T-helper 17 cell (primary cell): Measurements from ENCODE around the gene TRAF3. TPM values are rescaled to one million over a fixed set of nuclear protein-coding genes. Genes with fewer than 3 reads are reported as not detected.
"Not testable (repeated sequence)": the region's sequence is repeated elsewhere in the genome, so short reads cannot be mapped to it uniquely, and the experiment has no call there.

Source experiments
- ATAC-seq: fragments of 150-1000 bp; cut with Tn5 transposase; 2 replicates; pipeline ENCODE4 v1.10.0; 2021; ENCODE audit warnings: mild to moderate bottlenecking, moderate library complexity
- DNase-seq, 3 donors: peaks; one replicate each; pipeline versions ENCODE4 v3.0.0 to v3.0.0-alpha.2; 2020 to 2021
- H3K9me3 ChIP-seq: one replicate; pipeline ENCODE4 v1.7.0; 2013; ENCODE audit warnings: low read length, mild to moderate bottlenecking; ENCODE audit not compliant: control insufficient read depth, poor library complexity, severe bottlenecking
- H3K27ac Mint-ChIP-seq: one replicate; pipeline ENCODE4 v1.8.0; 2022; ENCODE audit warnings: mild to moderate bottlenecking, moderate library complexity, mixed read lengths
- H3K27me3 Mint-ChIP-seq: one replicate; pipeline ENCODE4 v1.8.0; 2022; ENCODE audit warnings: mixed read lengths
- H3K36me3 Mint-ChIP-seq: one replicate; pipeline ENCODE4 v1.8.0; 2022; ENCODE audit warnings: low read depth, mixed read lengths
- H3K4me1 Mint-ChIP-seq: one replicate; pipeline ENCODE4 v1.8.0; 2022; ENCODE audit warnings: mild to moderate bottlenecking, mixed read lengths
- H3K4me3 Mint-ChIP-seq: one replicate; pipeline ENCODE4 v1.8.0; 2022; ENCODE audit warnings: mild to moderate bottlenecking, moderate library complexity, mixed read lengths
- total RNA-seq, 4 donors: library from RNA in 2 of 4; stranded (reverse) in 2 of 4; gene quantifications; one replicate each; pipeline ENCODE4 v1.2.3 and lab custom pipeline; 2022 to 2026

Gene TRAF3
- total RNA-seq, 2 donors from 2014 or later = 47.8 to 54.4 TPM

- Mint-ChIP-seq H3K4me1 (peaks cover 18% of the 10 kb centered on the region), H3K36me3 (peaks cover 5% of the 10 kb centered on the region), H3K27me3 (no peaks in the 10 kb centered on the region), H3K4me3 (no peak overlapping the region), H3K27ac (no peak overlapping the region)
- ATAC-seq (no peak), DNase-seq (no peak)
- H3K9me3 ChIP-seq = no peaks in the 10 kb centered on the region
These were observed 62.9 kb downstream of the TRAF3 start for GRCh38 chr14:102840115-102840514.

GRCh38 chr14:102840771-102841528 lies 63.7 kb downstream of the TRAF3 start:
- DNase-seq = no peak

GRCh38 chr14:102848830-102849525 lies 71.7 kb downstream of the TRAF3 start:
- no peaks in the 10 kb centered on the region for H3K9me3 ChIP-seq
- no peaks in the 10 kb centered on the region for H3K27me3 Mint-ChIP-seq
- no peak for DNase-seq
- H3K27ac Mint-ChIP-seq = peak overlapping the region; percentile 84
- peaks cover 16% of the 10 kb centered on the region for H3K4me1 Mint-ChIP-seq
- no peak overlapping the region for H3K4me3 Mint-ChIP-seq
- H3K36me3 Mint-ChIP-seq = peaks cover 5% of the 10 kb centered on the region
- ATAC-seq = peak; percentile 38

More at GRCh38 chr14:102840771-102841528, 63.7 kb downstream of the TRAF3 start:
- H3K4me3 Mint-ChIP-seq = peak overlapping the region; percentile 25
- H3K27me3 Mint-ChIP-seq = no peaks in the 10 kb centered on the region
- H3K27ac Mint-ChIP-seq = peak overlapping the region; percentile 67
- peaks cover 16% of the 10 kb centered on the region for H3K4me1 Mint-ChIP-seq
- H3K9me3 ChIP-seq = no peaks in the 10 kb centered on the region
- H3K36me3 Mint-ChIP-seq = peaks cover 5% of the 10 kb centered on the region
- ATAC-seq = no peak

GRCh38 chr14:102849526-102850379 lies 72.5 kb downstream of the TRAF3 start:
- no peaks in the 10 kb centered on the region for H3K27me3 Mint-ChIP-seq
- DNase-seq = no peak
- ATAC-seq = peak; percentile 39
- no peaks in the 10 kb centered on the region for H3K9me3 ChIP-seq
- peaks cover 5% of the 10 kb centered on the region for H3K36me3 Mint-ChIP-seq
- H3K4me1 Mint-ChIP-seq = peaks cover 18% of the 10 kb centered on the region
- peak overlapping the region; percentile 84 for H3K27ac Mint-ChIP-seq
- no peak overlapping the region for H3K4me3 Mint-ChIP-seq

GRCh38 chr14:102853648-102854047 lies 76.4 kb downstream of the TRAF3 start:
- no peak for ATAC-seq
- Mint-ChIP-seq H3K36me3 (peaks cover 9% of the 10 kb centered on the region), H3K27ac (no peak overlapping the region), H3K27me3 (no peaks in the 10 kb centered on the region), H3K4me3 (no peak overlapping the region), H3K4me1 (peaks cover 21% of the 10 kb centered on the region)
- no peaks in the 10 kb centered on the region for H3K9me3 ChIP-seq
- no peak for DNase-seq

GRCh38 chr14:102854091-102854703 lies 76.9 kb downstream of the TRAF3 start:
- H3K9me3 ChIP-seq = no peaks in the 10 kb centered on the region
- Mint-ChIP-seq H3K27me3 (no peaks in the 10 kb centered on the region), H3K27ac (no peak overlapping the region), H3K4me3 (no peak overlapping the region), H3K4me1 (peaks cover 18% of the 10 kb centered on the region), H3K36me3 (peaks cover 9% of the 10 kb centered on the region)
- ATAC-seq (no peak), DNase-seq (no peak)

GRCh38 chr14:102856179-102856578 lies 78.9 kb downstream of the TRAF3 start:
- peaks cover 11% of the 10 kb centered on the region for H3K36me3 Mint-ChIP-seq

GRCh38 chr14:102857444-102857843 lies 80.2 kb downstream of the TRAF3 start:
- Mint-ChIP-seq H3K4me1 (peaks cover 10% of the 10 kb centered on the region), H3K4me3 (no peak overlapping the region), H3K27ac (peak overlapping the region; percentile 68), H3K36me3 (peaks cover 8% of the 10 kb centered on the region), H3K27me3 (no peaks in the 10 kb centered on the region)
- ATAC-seq (no peak), DNase-seq (no peak)
- no peaks in the 10 kb centered on the region for H3K9me3 ChIP-seq

More at GRCh38 chr14:102856179-102856578, 78.9 kb downstream of the TRAF3 start:
- Mint-ChIP-seq H3K27ac (no peak overlapping the region), H3K4me3 (no peak overlapping the region), H3K4me1 (peaks cover 10% of the 10 kb centered on the region), H3K27me3 (no peaks in the 10 kb centered on the region)
- DNase-seq (no peak), ATAC-seq (no peak)
- no peaks in the 10 kb centered on the region for H3K9me3 ChIP-seq

- peaks cover 4% of the 10 kb centered on the region for H3K4me1 Mint-ChIP-seq
These were observed 82.7 kb downstream of the TRAF3 start for GRCh38 chr14:102859911-102860310.

GRCh38 chr14:102862154-102862773 lies 85.0 kb downstream of the TRAF3 start:
- Mint-ChIP-seq H3K27me3 (no peaks in the 10 kb centered on the region), H3K27ac (no peak overlapping the region), H3K36me3 (peaks cover 5% of the 10 kb centered on the region), H3K4me1 (peaks cover 7% of the 10 kb centered on the region), H3K4me3 (no peak overlapping the region)
- no peak for DNase-seq
- no peaks in the 10 kb centered on the region for H3K9me3 ChIP-seq
- no peak for ATAC-seq

More at GRCh38 chr14:102859911-102860310, 82.7 kb downstream of the TRAF3 start:
- no peak overlapping the region for H3K27ac Mint-ChIP-seq
- ATAC-seq (no peak), DNase-seq (no peak)
- no peaks in the 10 kb centered on the region for H3K9me3 ChIP-seq
- no peak overlapping the region for H3K4me3 Mint-ChIP-seq
- peaks cover 8% of the 10 kb centered on the region for H3K36me3 Mint-ChIP-seq
- no peaks in the 10 kb centered on the region for H3K27me3 Mint-ChIP-seq

GRCh38 chr14:102863381-102863780 lies 86.1 kb downstream of the TRAF3 start:
- Mint-ChIP-seq H3K27ac (no peak overlapping the region), H3K36me3 (peaks cover 5% of the 10 kb centered on the region), H3K4me3 (no peak overlapping the region), H3K4me1 (peaks cover 13% of the 10 kb centered on the region), H3K27me3 (no peaks in the 10 kb centered on the region)
- no peaks in the 10 kb centered on the region for H3K9me3 ChIP-seq
- no peak for DNase-seq
- no peak for ATAC-seq

- not testable (repeated sequence) for H3K9me3 ChIP-seq, ATAC-seq, DNase-seq, H3K27me3 Mint-ChIP-seq, H3K36me3 Mint-ChIP-seq, H3K4me3 Mint-ChIP-seq, H3K27ac Mint-ChIP-seq
- peaks cover 13% of the 10 kb centered on the region for H3K4me1 Mint-ChIP-seq
These were observed 88.7 kb downstream of the TRAF3 start for GRCh38 chr14:102865916-102866315.
